ENCODE data around the gene HMGXB4.

The HMGXB4 gene

DNA sequence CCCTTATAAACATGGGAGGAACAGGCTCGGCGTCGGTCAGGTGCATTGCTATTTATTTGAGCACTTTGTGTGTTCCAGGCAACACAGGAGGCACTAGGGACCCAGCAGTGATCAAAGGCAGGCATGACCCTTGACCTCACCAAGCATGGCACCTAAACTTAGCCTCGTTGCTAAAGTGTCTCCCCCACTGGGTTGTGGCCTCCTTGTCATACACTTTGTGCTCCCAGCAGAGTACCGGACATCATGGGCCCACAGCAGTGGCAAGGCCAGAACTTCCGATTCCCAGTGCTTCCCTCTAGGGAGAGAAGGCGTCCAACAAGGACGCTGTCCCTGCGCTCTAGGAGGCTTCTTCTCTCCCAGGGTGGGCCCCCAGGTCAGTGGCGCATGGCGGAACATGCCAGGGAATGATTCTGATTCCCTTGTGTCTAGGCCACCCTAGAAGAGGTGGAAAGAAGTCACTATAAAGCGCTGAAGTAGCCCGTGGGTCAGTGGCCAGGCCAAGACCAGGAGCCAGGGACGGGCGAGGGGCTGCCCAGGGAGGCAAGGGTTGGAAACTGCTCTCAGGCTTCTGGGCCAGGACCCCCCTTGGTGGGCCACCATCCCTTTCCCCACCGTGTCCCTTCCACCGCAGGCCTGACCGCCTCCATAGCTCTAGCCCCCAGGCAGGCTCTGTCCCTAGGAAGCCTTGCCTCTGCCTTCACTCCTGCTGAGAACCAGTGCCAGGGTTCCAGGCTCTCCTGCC, 62.1 kb downstream of the HMGXB4 start:
- Histone ChIP-seq H2AFZ (no peak overlapping the region), H3K27ac (no peak overlapping the region), H3K9me3 (ENCODE audit: control insufficient read depth, low read length) (no peaks in the 10 kb centered on the region), H3K4me2 (ENCODE audit: low read length) (no peak overlapping the region), H3K79me2 (peaks cover 5% of the 10 kb centered on the region), H3K36me3 (ENCODE audit: control insufficient read depth, insufficient read depth, low read length) (no peaks in the 10 kb centered on the region), H3K27me3 (ENCODE audit: control insufficient read depth, insufficient read depth, low read length) (no peaks in the 10 kb centered on the region), H3K4me1 (peaks cover 5% of the 10 kb centered on the region), H3K9ac (no peak overlapping the region), H3K4me3 (ENCODE audit: low read depth, low read length) (no peak overlapping the region)
- no peak for TF ChIP-seq CTCF (IDR thresholded peaks at IDR 0.05)

DNA sequence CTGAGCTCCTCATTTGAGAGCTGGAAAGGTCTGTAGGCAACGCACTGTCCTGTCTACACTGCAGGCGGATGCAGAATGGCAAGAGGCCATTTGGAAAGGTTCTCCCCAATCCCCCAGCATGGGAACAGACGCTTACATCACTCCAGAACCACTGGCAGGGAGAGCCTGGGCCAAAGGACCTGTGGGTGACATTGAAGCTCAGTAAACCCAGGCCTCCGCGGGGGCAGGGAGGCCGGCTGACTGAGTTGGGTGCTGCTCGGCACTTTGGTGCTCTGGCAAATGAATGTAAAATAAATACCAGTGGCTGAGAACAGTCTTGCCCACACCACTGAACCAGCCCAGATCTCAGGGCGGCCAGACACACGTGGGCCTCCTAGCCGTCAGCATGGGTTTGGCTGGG, 64.8 kb downstream of the HMGXB4 start:
- Histone ChIP-seq H3K9ac (no peak overlapping the region), H3K27me3 (ENCODE audit: control insufficient read depth, insufficient read depth, low read length) (no peaks in the 10 kb centered on the region), H3K79me2 (peaks cover 5% of the 10 kb centered on the region), H3K4me1 (no peaks in the 10 kb centered on the region), H3K27ac (no peak overlapping the region), H3K4me3 (ENCODE audit: low read depth, low read length) (no peak overlapping the region), H3K36me3 (ENCODE audit: control insufficient read depth, insufficient read depth, low read length) (no peaks in the 10 kb centered on the region), H3K9me3 (ENCODE audit: control insufficient read depth, low read length) (no peaks in the 10 kb centered on the region), H3K4me2 (ENCODE audit: low read length) (no peak overlapping the region), H2AFZ (no peak overlapping the region)
- TF ChIP-seq CTCF (IDR thresholded peaks at IDR 0.05): no peak

GRCh38 chr22:35322893-35323292, 65.6 kb downstream of the HMGXB4 start:
- H3K27ac ChIP-seq: no peak overlapping the region
- no peak overlapping the region for H3K4me3 ChIP-seq (ENCODE audit: low read depth, low read length)
- H3K36me3 ChIP-seq (ENCODE audit: control insufficient read depth, insufficient read depth, low read length): no peaks in the 10 kb centered on the region
- no peak overlapping the region for H2AFZ ChIP-seq
- peaks cover 5% of the 10 kb centered on the region for H3K79me2 ChIP-seq
- H3K4me2 ChIP-seq (ENCODE audit: low read length): no peak overlapping the region
- H3K27me3 ChIP-seq (ENCODE audit: control insufficient read depth, insufficient read depth, low read length): no peaks in the 10 kb centered on the region
- no peaks in the 10 kb centered on the region for H3K4me1 ChIP-seq
- no peak overlapping the region for H3K9ac ChIP-seq
- no peaks in the 10 kb centered on the region for H3K9me3 ChIP-seq (ENCODE audit: control insufficient read depth, low read length)
- no peak for TF ChIP-seq CTCF (IDR thresholded peaks at IDR 0.05)

- Histone ChIP-seq H3K4me2 (ENCODE audit: low read length) (no peak overlapping the region), H3K27ac (no peak overlapping the region), H3K4me1 (no peaks in the 10 kb centered on the region), H3K9ac (no peak overlapping the region), H3K79me2 (peaks cover 5% of the 10 kb centered on the region), H2AFZ (no peak overlapping the region), H3K27me3 (ENCODE audit: control insufficient read depth, insufficient read depth, low read length) (no peaks in the 10 kb centered on the region), H3K36me3 (ENCODE audit: control insufficient read depth, insufficient read depth, low read length) (no peaks in the 10 kb centered on the region), H3K4me3 (ENCODE audit: low read depth, low read length) (no peak overlapping the region), H3K9me3 (ENCODE audit: control insufficient read depth, low read length) (no peaks in the 10 kb centered on the region)
- TF ChIP-seq CTCF (IDR thresholded peaks at IDR 0.05): no peak
These were observed 66.0 kb downstream of the HMGXB4 start for GRCh38 chr22:35323305-35323704.

GRCh38 chr22:35324067-35324466, 66.8 kb downstream of the HMGXB4 start:
- Histone ChIP-seq H3K4me3 (ENCODE audit: low read depth, low read length) (no peak overlapping the region), H3K9me3 (ENCODE audit: control insufficient read depth, low read length) (no peaks in the 10 kb centered on the region), H3K79me2 (peaks cover 5% of the 10 kb centered on the region), H3K9ac (no peak overlapping the region), H3K27ac (no peak overlapping the region), H3K27me3 (ENCODE audit: control insufficient read depth, insufficient read depth, low read length) (no peaks in the 10 kb centered on the region), H3K36me3 (ENCODE audit: control insufficient read depth, insufficient read depth, low read length) (no peaks in the 10 kb centered on the region), H3K4me1 (no peaks in the 10 kb centered on the region), H3K4me2 (ENCODE audit: low read length) (no peak overlapping the region), H2AFZ (no peak overlapping the region)
- no peak for TF ChIP-seq CTCF (IDR thresholded peaks at IDR 0.05)

Measured in parathyroid adenoma (tissue), 2 donors.